ENCODE results near the gene SPG11.
A peak's percentile ranks its signal among the peaks of the same experiment; 100 is the strongest.
"Not testable (repeated sequence)": the region's sequence is repeated elsewhere in the genome, so short reads cannot be mapped to it uniquely, and the experiment has no call there.

Gene SPG11

GRCh38 chr15:44606740-44607139 is 56.7 kb downstream of the SPG11 start:
- no peak for DNase-seq (ENCODE audit: low read depth)

- DNase-seq (ENCODE audit: low read depth), result no peak
Observed at GRCh38 chr15:44603126-44603525, 60.3 kb downstream of the SPG11 start.

DNA sequence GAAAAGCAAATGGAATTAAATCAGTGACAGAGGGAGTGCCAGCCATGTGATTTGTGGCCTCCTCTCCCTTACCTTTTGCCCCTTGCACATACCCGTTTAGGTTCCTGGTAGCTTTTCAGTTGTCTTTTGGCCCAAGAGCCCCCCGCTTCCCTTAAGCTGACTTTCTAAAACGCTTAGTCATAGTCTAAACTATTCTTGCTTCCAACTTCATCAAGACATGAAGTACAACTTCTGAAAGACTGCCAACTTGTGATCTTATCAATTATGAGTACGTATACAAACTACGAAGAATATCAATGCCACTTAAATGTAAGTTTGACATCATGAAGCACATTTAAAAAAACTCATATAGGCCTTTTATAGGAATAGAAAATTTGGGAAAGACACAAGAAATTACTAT is 64.6 kb downstream of the SPG11 start:
- DNase-seq (ENCODE audit: low read depth), result peak; percentile 83

GRCh38 chr15:44598066-44598465 is 65.4 kb downstream of the SPG11 start:
- DNase-seq (ENCODE audit: low read depth), result no peak

GRCh38 chr15:44596511-44597010 is 66.9 kb downstream of the SPG11 start:
- no peak for DNase-seq (ENCODE audit: low read depth)

DNA sequence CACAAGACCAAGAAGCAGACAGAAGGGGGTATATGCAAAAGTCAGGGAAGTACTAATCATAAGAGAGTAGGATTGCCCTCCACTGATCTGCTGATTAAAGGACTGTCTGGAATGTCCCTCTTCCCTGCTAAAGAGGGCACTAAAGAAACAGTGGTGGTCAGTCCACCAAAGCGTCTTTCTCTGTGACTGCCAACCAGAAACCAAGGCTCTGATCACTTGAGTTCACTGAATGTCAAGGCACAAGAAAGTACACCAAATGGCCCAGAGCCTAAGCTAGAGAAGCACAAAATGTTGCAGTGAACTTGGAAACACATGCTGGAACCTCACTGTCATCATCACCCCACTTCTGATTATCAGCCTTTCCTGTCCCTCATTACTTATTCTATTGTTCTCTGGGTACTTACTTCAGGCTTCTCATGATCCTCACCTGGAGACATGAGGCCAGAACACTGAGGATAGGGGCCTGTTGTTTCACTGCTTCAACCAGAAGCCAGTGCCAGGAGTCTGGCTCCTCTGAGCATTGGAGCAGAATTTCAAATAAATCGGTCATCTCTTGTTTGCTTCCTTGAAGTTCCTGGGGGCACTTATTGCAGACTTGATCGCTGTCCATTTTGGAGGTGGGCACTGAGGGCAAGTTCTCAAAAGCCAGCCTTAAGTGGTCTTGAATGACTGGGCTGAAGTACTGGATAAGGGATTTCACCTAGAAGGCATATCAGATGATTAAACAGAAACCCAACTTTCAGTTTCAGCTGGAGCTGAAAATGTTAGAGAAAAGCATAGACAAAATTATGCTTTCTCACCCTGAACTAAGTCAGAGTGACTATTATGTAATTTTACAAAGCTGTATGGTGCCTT is 67.6 kb downstream of the SPG11 start:
- no peak for DNase-seq (ENCODE audit: low read depth)

DNA sequence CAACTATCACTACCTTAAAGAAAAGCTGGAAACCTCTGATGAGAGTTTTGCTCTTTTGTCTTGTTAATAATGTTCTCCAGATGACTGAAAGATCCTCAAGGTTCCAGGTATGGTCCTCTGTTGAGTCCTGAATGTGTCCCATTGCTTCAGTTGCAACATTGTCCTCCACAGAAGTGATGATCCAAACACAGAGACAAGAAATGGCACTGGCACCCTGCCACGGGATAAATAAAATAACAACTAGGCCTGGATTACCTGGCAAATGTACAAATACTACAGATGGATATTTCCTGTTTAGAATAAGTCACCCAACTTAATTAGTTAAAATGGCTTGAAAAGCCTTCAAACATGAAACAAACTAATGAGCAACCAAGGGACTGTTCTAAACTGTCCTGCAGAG is 68.2 kb downstream of the SPG11 start:
- DNase-seq (ENCODE audit: low read depth), result peak; percentile 51

- peak; percentile 29 for DNase-seq (ENCODE audit: low read depth)
Observed at GRCh38 chr15:44593042-44593736, 70.3 kb downstream of the SPG11 start.

GRCh38 chr15:44591326-44591725 is 72.1 kb downstream of the SPG11 start:
- no peak for DNase-seq (ENCODE audit: low read depth)

DNA sequence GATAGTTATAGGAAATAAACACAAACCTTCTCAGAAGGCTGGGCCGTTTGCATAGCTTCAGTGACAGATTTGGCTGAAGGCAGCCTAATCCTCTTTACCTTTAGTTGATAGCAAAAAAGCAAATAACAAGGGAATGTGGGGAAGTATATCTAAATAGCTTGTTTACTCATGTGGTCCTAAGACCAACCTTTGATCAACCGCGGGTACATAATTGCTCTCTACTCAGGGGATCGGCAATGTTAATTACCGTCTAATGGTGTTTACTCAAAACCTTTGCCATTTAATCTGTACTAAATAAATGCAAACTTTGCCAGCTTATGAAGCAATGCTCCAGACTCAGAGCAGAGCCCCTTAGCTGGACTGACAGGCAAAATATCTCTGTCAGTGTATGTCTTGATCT is 74.9 kb downstream of the SPG11 start:
- DNase-seq (ENCODE audit: low read depth), result no peak

- no peak for DNase-seq (ENCODE audit: low read depth)
Observed at GRCh38 chr15:44585633-44586032, 77.8 kb downstream of the SPG11 start.

GRCh38 chr15:44584162-44584749 is 79.2 kb downstream of the SPG11 start:
- peak; percentile 49 for DNase-seq (ENCODE audit: low read depth)

- DNase-seq (ENCODE audit: low read depth), result no peak
Observed at GRCh38 chr15:44580105-44580504, 83.4 kb downstream of the SPG11 start.

DNA sequence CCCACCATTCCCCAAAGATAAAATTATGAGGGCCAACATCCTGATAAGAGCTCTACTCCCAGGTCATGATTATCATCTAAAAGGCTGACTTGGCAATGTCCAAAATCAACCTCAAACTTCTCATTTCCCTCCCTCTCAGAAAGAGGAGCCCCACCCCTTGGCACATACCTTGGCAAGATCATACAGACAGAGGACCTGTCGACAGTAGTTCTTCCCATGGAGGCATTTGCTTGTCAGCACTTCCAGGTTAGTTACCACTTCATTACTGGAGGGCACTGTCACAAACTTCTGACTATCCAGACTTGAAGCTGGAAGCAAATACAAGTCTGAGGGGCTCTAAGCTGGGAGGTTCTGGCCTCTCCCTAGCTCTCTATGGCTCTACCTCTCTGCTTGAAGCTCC is 88.7 kb downstream of the SPG11 start:
- no peak for DNase-seq (ENCODE audit: low read depth)

- DNase-seq (ENCODE audit: low read depth), result no peak
Observed at GRCh38 chr15:44573386-44573785, 90.1 kb downstream of the SPG11 start.

DNA sequence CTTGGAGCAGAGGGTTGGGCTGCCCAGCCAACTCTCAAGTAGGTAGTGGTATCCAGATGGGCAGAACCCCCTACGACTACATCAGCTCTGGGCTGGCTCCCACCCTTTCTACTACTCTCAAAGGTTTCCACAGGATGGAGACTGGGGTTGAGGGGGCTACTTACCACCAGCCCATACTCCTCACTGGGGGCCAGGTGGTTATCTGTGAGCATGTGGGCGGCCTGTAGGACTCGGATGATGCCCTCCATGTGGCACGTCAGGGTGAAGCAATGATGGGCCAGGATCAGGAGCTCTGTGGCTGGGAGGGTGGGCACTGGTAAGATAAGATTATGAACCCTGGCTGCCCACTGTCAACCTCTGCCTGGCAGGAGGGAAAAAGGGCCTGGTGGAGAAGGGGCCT is 93.1 kb downstream of the SPG11 start:
- DNase-seq (ENCODE audit: low read depth), result no peak

- no peak for DNase-seq (ENCODE audit: low read depth)
Observed at GRCh38 chr15:44569316-44569715, 94.1 kb downstream of the SPG11 start.

DNA sequence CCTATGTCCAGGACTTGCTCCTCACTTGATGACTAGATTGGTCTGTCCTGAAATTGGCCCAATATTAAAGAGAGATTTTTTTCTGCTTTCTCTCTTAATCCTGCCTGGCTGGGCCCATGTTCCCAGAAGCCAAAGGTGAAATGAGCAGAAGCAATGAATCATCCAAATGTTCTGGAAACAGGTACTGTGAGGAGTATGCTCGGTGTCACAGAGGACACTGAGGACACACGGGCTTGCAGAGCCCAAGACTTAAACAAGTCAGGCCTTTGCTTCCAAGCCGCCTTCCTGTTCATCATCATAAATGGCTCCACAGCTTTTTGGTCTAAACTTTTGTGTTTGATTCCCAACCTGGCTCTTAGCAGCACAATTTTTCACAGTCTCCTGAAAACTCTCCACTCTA is 95.1 kb downstream of the SPG11 start:
- DNase-seq (ENCODE audit: low read depth), result no peak

- DNase-seq (ENCODE audit: low read depth), result no peak
Observed at GRCh38 chr15:44566155-44566540, 97.3 kb downstream of the SPG11 start.

DNA sequence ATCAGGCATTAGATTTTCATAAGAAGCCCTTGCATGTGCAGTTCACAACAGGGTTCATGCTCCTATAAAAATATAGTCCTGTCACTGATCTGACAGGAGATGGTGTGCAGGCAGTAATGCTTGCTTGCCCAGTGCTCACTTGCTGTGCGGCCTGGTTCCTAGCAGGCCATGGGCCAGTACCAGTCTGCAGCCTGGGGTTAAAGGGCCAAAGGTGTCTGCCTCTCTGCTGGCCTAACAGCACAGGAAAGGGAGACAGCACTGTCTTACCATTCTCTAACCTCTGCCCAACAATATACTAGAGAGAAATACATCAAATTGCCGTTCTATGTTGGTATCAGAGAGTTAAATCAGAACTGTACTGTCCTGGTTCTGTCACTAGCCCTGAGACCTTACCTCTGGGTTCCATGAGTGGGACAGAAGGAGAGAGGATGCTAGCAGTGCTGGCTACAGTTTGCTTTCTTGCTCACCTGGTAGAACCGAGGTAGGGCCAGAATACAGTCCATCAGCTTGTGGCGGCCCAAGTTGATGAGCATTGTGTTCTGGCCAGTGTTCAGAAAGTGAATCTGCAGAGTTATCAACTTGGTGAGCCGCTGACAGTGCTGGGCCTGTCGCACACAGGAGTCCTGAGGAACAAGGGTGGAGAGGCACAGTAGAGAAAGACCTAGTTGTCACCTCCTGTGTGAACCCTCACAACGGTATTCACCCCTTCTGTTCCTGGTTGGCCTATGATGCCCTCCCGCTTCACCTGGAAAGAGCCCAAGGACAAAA is 97.9 kb downstream of the SPG11 start:
- DNase-seq (ENCODE audit: low read depth), result no peak

GRCh38 chr15:44560926-44561325 is 102.5 kb downstream of the SPG11 start:
- DNase-seq (ENCODE audit: low read depth), result not testable (repeated sequence)

Measured in EH (cell line).